Putamen (tissue), 1 donor: ENCODE data around the gene NUMB.
"Not testable (repeated sequence)": the region's sequence is repeated elsewhere in the genome, so short reads cannot be mapped to it uniquely, and the experiment has no call there.

Source experiments
- DNase-seq: peaks from one replicate; pipeline ENCODE4 v3.0.0-alpha.2; 2016; ENCODE audit warnings: low spot score

Gene NUMB

DNA sequence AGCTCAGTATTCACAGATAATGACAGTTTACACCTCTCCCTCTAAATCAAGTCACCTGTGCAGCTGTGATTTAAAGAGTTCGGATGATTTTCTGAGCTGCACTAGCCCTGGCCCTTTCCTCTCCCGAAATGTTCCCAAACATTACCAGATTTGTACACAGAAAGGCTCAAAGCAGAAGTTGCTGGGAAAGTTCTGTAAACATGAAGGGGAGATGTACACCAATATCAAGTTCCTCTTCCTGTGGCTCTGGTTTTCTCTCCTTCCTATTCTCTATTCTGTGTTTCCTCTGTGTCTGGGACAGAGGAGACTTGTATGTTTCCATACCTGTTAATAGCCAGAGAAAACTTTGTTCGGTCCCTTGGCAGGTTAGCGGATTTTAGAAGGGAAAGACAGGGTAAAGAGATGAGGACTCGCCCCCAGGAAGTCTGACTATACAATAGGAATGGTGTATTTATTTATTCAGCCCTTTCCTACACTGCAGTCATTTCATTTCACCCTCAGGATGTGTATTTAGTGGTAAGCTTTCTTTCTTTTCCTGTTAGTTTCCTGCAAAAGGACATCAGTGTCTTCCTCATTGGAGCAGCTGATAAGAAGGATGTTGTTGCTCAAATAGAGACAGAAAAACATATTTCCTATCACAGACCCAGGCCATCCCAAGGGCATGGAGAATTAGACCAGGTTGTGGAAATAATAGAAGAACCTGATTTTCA lies 7.6 kb upstream of the NUMB start:
- DNase-seq, result no peak

- no peak for DNase-seq
These were observed 5.1 kb upstream of the NUMB start for GRCh38 chr14:73463411-73463810.

GRCh38 chr14:73462815-73463214 lies 4.5 kb upstream of the NUMB start:
- no peak for DNase-seq

GRCh38 chr14:73462048-73462715 lies 3.8 kb upstream of the NUMB start:
- no peak for DNase-seq

GRCh38 chr14:73461478-73462047 lies 3.2 kb upstream of the NUMB start:
- no peak for DNase-seq

GRCh38 chr14:73460691-73461127 lies 2.4 kb upstream of the NUMB start:
- DNase-seq, result no peak

- DNase-seq, result no peak
These were observed 1.6 kb upstream of the NUMB start for GRCh38 chr14:73459959-73460358.

DNA sequence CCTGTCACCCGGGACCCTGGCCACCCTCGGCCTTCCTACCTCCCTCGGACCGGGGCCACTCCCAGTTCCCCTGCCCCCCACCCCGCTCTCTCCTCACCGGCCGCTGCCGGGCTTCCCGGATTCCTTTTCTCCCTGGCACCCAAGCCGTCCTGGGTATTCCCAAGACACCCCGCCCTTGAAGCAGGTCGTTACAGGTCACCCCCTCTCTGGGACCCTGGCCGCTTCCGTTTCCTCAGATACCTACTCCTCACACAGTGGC lies 493 bp downstream of the NUMB start:
- no peak for DNase-seq

- no peak for DNase-seq
These were observed 1.1 kb downstream of the NUMB start for GRCh38 chr14:73457041-73457923.

GRCh38 chr14:73455294-73455693 lies 3.1 kb downstream of the NUMB start:
- DNase-seq, result no peak

DNA sequence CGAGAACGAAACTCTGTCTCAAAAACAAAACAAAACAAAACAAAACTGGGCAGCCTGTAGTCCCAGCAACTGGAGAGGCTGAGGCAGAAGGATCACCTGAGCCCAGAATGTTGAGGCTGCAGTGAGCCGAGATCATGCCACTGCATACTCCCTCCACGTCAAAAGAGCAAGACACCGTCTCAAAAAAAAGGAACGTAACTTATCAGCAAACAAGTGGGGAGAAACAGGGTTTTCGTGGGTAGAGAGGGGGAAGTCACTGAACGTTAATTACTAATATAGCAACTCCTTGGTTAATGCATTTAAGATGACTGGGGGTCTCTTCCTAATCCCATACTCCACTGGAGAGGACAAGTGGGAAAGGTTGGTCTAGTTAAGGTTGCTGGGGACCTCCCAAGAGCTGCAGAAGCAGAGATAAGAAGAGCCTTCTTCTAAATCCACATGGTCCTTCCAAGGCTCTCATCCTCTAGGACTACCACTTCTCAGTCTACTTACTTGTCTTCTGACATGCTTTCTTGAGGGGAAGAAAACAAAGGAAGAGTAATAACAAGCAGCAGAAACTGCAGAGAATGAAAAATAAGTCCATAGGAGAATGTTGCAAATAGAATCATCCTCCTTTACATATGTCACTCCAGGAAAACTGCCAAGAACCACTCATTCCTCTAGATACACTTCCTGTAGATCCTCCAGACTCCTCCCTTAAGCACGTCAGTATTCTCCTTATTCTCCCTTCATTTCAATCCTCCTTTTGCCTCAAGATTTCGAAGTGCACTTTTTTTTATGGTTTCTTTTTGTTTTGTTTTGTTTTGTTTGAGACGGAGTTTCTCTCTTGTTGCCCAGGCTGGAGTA lies 5.8 kb downstream of the NUMB start:
- no peak for DNase-seq

- no peak for DNase-seq
These were observed 14.6 kb downstream of the NUMB start for GRCh38 chr14:73443758-73444157.

GRCh38 chr14:73441286-73441685 lies 17.1 kb downstream of the NUMB start:
- DNase-seq, result no peak

GRCh38 chr14:73438993-73439392 lies 19.4 kb downstream of the NUMB start:
- DNase-seq, result no peak

GRCh38 chr14:73437206-73437605 lies 21.1 kb downstream of the NUMB start:
- DNase-seq, result no peak

- DNase-seq, result no peak
These were observed 26.2 kb downstream of the NUMB start for GRCh38 chr14:73432124-73432523.

- DNase-seq, result no peak
These were observed 30.0 kb downstream of the NUMB start for GRCh38 chr14:73428353-73428824.

DNA sequence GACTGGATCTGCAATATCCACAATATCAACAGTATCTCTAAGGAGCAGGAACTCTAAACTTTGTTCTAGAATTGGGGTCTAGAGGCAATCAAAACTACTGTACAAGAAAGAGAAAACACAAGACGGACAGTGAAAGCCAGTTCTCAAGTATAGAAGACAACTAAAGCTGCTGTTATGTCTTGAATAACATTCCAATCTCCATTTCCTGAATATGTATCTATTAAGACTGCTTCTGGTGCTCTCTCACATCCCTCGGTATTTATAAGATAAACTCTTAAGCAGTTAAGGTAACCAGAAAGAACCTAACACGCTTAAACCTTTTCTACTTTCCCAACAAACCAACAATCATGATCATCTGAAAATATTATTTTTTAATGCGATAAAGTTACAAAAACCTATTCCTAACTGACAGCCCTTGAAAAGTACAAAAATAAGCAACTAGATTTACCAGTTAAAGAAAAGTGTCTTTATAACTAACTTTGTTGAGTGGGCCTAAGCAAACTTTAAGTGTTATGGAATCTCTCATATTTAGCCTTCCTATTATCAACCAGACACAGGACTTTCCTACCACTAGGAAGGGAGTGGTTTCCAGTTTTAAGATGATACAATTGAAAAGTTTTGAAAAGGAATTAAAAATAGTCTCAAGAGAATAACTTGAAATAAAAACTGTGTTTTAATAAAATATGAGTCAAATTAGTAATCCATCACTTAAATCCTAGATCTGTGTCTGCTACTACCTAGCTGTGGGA lies 30.7 kb downstream of the NUMB start:
- DNase-seq, result no peak

DNA sequence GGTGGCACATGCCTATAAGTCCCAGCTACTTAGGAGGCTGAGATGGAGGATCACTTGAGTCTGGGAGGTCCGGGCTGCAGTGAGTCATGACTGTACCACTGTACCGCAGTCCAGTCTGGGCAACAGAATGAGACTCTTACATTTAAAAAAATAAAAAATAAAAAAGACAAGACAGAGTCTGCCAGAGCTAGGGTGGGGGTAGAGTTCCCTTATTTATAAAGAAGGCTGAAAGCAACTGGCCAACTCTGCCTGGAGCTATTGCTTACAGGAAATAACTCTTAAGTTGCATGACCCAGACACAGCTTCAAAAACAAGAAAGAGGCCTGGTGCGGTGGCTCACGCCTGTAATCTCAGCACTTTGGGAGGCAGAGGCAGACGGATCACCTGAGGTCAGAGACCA lies 31.5 kb downstream of the NUMB start:
- no peak for DNase-seq

- DNase-seq, result no peak
These were observed 33.9 kb downstream of the NUMB start for GRCh38 chr14:73424453-73424852.

GRCh38 chr14:73423092-73423491 lies 35.3 kb downstream of the NUMB start:
- not testable (repeated sequence) for DNase-seq
